HepG2 (cell line): ENCODE data around the gene GRK5. TPM values are rescaled to one million over a fixed set of nuclear protein-coding genes. Genes with fewer than 3 reads are reported as not detected.

Source experiments
- ARHGAP35 ChIP-seq: sonication (generic); formaldehyde crosslinking; IDR thresholded peaks from 2 replicates; pipeline ENCODE4 v1.9.0; 2022; ENCODE audit warnings: mild to moderate bottlenecking, inconsistent platforms, moderate library complexity, missing genetic modification reagents, borderline replicate concordance
- ARID3A ChIP-seq: IDR thresholded peaks from 2 replicates; pipeline ENCODE4 v1.6.1; 2012; ENCODE audit warnings: low read depth, low read length, improper control_type of control experiment
- CSRNP2 ChIP-seq: sonication (generic); formaldehyde crosslinking; conservative IDR thresholded peaks from 2 replicates; pipeline ENCODE4 v1.8.0; 2022; ENCODE audit warnings: low read depth, missing genetic modification reagents
- ETV6 ChIP-seq: sonication (generic); formaldehyde crosslinking; conservative IDR thresholded peaks from 2 replicates; pipeline ENCODE4 v1.4.0; 2020; ENCODE audit warnings: missing genetic modification reagents
- HOXA5 ChIP-seq: sonication (generic); formaldehyde crosslinking; IDR thresholded peaks from 2 replicates; pipeline ENCODE4 v1.4.0; 2020; ENCODE audit warnings: missing genetic modification reagents
- LCORL ChIP-seq, 2 experiments: fragments of 450-650 bp in 1 of 2; sonication (generic) in 1 of 2; formaldehyde crosslinking in 1 of 2; IDR thresholded peaks; 2 replicates each; pipeline versions ENCODE4 v1.5.0 to v1.6.1; 2017 to 2020; ENCODE audit warnings: antibody characterized with exemption in 1 of 2, missing genetic modification reagents in 1 of 2
- PLSCR1 ChIP-seq: sonication (generic); formaldehyde crosslinking; IDR thresholded peaks from 2 replicates; pipeline ENCODE4 v1.5.0; 2020; ENCODE audit warnings: missing genetic modification reagents, mild to moderate bottlenecking, borderline replicate concordance
- RCOR2 ChIP-seq: IDR thresholded peaks from 2 replicates; pipeline ENCODE4 v1.6.1; 2016; ENCODE audit warnings: missing biosample characterization, missing genetic modification reagents
- SNAPC4 ChIP-seq: sonication (generic); formaldehyde crosslinking; IDR thresholded peaks from 2 replicates; pipeline ENCODE4 v1.4.0; 2020; ENCODE audit warnings: mild to moderate bottlenecking, missing genetic modification reagents
- TBP ChIP-seq: sonication (generic); formaldehyde crosslinking; IDR thresholded peaks from 2 replicates; pipeline ENCODE4 v1.5.0; 2020; ENCODE audit warnings: missing genetic modification reagents
- TOE1 ChIP-seq: sonication (generic); formaldehyde crosslinking; IDR thresholded peaks from 2 replicates; pipeline ENCODE4 v1.4.0; 2020; ENCODE audit warnings: mild to moderate bottlenecking, missing genetic modification reagents
- ZBTB37 ChIP-seq: sonication (generic); formaldehyde crosslinking; IDR thresholded peaks from 2 replicates; pipeline ENCODE4 v1.4.0; 2020; ENCODE audit warnings: mild to moderate bottlenecking, missing genetic modification reagents
- ZC3H13 ChIP-seq: sonication (generic); formaldehyde crosslinking; IDR thresholded peaks from 2 replicates; pipeline ENCODE4 v1.8.1; 2023; ENCODE audit warnings: mild to moderate bottlenecking, missing genetic modification reagents, moderate library complexity
- ZNF329 ChIP-seq: sonication (generic); formaldehyde crosslinking; IDR thresholded peaks from 2 replicates; pipeline ENCODE4 v1.9.0; 2021; ENCODE audit warnings: low read depth, mild to moderate bottlenecking, missing genetic modification reagents
- ZNF335 ChIP-seq: sonication (generic); formaldehyde crosslinking; IDR thresholded peaks from 2 replicates; pipeline ENCODE4 v1.4.0; 2020; ENCODE audit warnings: missing genetic modification reagents
- ZNF597 ChIP-seq: sonication (generic); formaldehyde crosslinking; IDR thresholded peaks from 2 replicates; pipeline ENCODE4 v1.5.0; 2020; ENCODE audit warnings: missing genetic modification reagents
- ZNF724P ChIP-seq: sonication (generic); formaldehyde crosslinking; IDR thresholded peaks from 2 replicates; pipeline ENCODE4 v1.8.0; 2022; ENCODE audit warnings: missing genetic modification reagents, borderline replicate concordance
- polyA plus RNA-seq, 8 experiments: library from polyadenylated mRNA; depleted of rRNA in 3 of 8; stranded (reverse) in 7 of 8; unstranded in 1 of 8; fragments of >200 nt; fragmentation: Illumina TruSeq in 4 of 8; extraction: Trizol in 4 of 8; gene quantifications; 2 replicates each; pipeline versions ENCODE4 v1.2.1 to v1.2.3, GENCODE V29; 2011 to 2016; ENCODE audit warnings: low read depth in 4 of 8, missing spikeins in 1 of 8, mixed read lengths in 1 of 8; ENCODE audit not compliant: insufficient read depth in 1 of 8
- total RNA-seq, 5 experiments: library from RNA; depleted of rRNA; stranded (reverse); fragments of >200 nt; fragmentation: Illumina TruSeq; extraction: Trizol; gene quantifications; 2 replicates each; pipeline ENCODE4 v1.2.3, GENCODE V29; 2016; ENCODE audit warnings: low read depth in 1 of 5

Gene GRK5
- total and polyA plus RNA-seq, 2 of the 13 experiments (the other 11 are each of a cell fraction or from before 2014, with no cell fraction given) = 10.4 to 12.6 TPM

- TF ChIP-seq PLSCR1 (CRISPR knock-in tag) (no peak), LCORL (IDR thresholded peaks at IDR 0.05) (no peak), LCORL (CRISPR knock-in tag; IDR thresholded peaks at IDR 0.05) (peak; percentile 88), TOE1 (no peak), ZBTB37 (peak; percentile 83; the same call in 1 of the 2 replicates), ZNF329 (CRISPR knock-in tag) (no peak), ZNF724P (CRISPR knock-in tag) (no peak), ZNF597 (CRISPR knock-in tag) (no peak), HOXA5 (CRISPR knock-in tag) (no peak), TBP (no peak), RCOR2 (CRISPR knock-in tag) (peak; percentile 52; the same call in 1 of the 2 replicates), ARHGAP35 (CRISPR knock-in tag) (no peak), ZNF335 (CRISPR knock-in tag) (no peak), CSRNP2 (no peak), ARID3A (no peak), ZC3H13 (no peak), SNAPC4 (CRISPR knock-in tag) (no peak), ETV6 (CRISPR knock-in tag) (no peak)
Observed at GRCh38 chr10:119498889-119499676, 291.7 kb downstream of the GRK5 start (continued).
